Activated CD8-positive, alpha-beta memory T cell treated with anti-CD3 and anti-CD28 coated beads, Interleukin-2, amount 50 U/mL, for 1 hour (primary cell): ENCODE results near the gene BACE2.
"Not testable (repeated sequence)": the region's sequence is repeated elsewhere in the genome, so short reads cannot be mapped to it uniquely, and the experiment has no call there.

Experiments used
- DNase-seq: peaks from one replicate; pipeline ENCODE4 v3.0.0-alpha.2; 2020; ENCODE audit errors: extremely low read depth

Gene BACE2

GRCh38 chr21:41240040-41240439 is 72.1 kb downstream of the BACE2 start:
- no peak for DNase-seq

- DNase-seq = no peak
These were observed 73.4 kb downstream of the BACE2 start for GRCh38 chr21:41241341-41241740.

GRCh38 chr21:41242238-41242829 is 74.4 kb downstream of the BACE2 start:
- DNase-seq = no peak

- no peak for DNase-seq
These were observed 75.1 kb downstream of the BACE2 start for GRCh38 chr21:41243107-41243506.

- DNase-seq = not testable (repeated sequence)
These were observed 76.4 kb downstream of the BACE2 start for GRCh38 chr21:41244266-41244880.

GRCh38 chr21:41245509-41246135 is 77.7 kb downstream of the BACE2 start:
- no peak for DNase-seq

- no peak for DNase-seq
These were observed 78.8 kb downstream of the BACE2 start for GRCh38 chr21:41246808-41247207.

GRCh38 chr21:41247561-41248545 is 79.9 kb downstream of the BACE2 start:
- DNase-seq = no peak

GRCh38 chr21:41249476-41249875 is 81.5 kb downstream of the BACE2 start:
- DNase-seq = no peak

GRCh38 chr21:41250519-41250918 is 82.6 kb downstream of the BACE2 start:
- no peak for DNase-seq

- DNase-seq = no peak
These were observed 84.1 kb downstream of the BACE2 start for GRCh38 chr21:41251961-41252642.

- no peak for DNase-seq
These were observed 86.2 kb downstream of the BACE2 start for GRCh38 chr21:41254090-41254700.

GRCh38 chr21:41255190-41255589 is 87.2 kb downstream of the BACE2 start:
- DNase-seq = no peak

GRCh38 chr21:41256231-41256630 is 88.3 kb downstream of the BACE2 start:
- DNase-seq = not testable (repeated sequence)

- DNase-seq = no peak
These were observed 89.1 kb downstream of the BACE2 start for GRCh38 chr21:41256771-41257702.

GRCh38 chr21:41258617-41259016 is 90.7 kb downstream of the BACE2 start:
- DNase-seq = no peak

GRCh38 chr21:41260428-41260827 is 92.5 kb downstream of the BACE2 start:
- DNase-seq = no peak

- no peak for DNase-seq
These were observed 99.4 kb downstream of the BACE2 start for GRCh38 chr21:41267346-41267745.

GRCh38 chr21:41269535-41269934 is 101.6 kb downstream of the BACE2 start:
- no peak for DNase-seq

- no peak for DNase-seq
These were observed 109.2 kb downstream of the BACE2 start for GRCh38 chr21:41277196-41277595.
